ENCODE measurements around the gene BOK.

DNA sequence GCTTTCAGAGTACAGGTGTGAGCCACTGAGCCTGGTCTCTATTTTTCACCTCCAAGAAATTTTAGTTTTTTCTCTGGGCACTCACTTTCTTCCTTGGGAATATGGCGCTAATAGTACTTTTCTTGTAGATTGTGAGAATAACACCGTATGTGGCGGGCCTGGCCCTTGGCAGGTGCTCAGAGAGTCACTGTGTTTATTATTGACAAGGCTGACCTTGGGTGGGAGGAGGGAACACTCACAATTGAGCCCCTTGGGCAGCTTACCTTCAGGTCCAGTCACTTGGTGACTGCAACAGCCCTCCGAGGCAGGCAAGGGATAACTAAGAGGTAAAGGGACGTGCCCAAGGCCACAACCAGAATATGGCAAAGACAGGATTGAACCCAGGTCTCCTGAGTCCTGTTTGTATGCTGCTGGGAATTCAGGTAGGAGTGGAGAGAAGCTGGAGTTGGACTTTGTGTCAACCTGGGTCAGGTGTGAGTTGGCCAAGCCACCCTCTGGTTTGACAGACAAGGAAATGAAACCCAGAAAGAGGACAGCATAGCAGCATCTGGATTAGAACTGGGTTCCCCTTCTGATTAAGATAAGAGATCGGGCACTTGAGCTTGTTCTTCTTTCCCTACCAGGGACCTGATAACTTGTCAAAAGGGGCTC lies 47.3 kb upstream of the BOK start:
- TF ChIP-seq, protein P1, sequence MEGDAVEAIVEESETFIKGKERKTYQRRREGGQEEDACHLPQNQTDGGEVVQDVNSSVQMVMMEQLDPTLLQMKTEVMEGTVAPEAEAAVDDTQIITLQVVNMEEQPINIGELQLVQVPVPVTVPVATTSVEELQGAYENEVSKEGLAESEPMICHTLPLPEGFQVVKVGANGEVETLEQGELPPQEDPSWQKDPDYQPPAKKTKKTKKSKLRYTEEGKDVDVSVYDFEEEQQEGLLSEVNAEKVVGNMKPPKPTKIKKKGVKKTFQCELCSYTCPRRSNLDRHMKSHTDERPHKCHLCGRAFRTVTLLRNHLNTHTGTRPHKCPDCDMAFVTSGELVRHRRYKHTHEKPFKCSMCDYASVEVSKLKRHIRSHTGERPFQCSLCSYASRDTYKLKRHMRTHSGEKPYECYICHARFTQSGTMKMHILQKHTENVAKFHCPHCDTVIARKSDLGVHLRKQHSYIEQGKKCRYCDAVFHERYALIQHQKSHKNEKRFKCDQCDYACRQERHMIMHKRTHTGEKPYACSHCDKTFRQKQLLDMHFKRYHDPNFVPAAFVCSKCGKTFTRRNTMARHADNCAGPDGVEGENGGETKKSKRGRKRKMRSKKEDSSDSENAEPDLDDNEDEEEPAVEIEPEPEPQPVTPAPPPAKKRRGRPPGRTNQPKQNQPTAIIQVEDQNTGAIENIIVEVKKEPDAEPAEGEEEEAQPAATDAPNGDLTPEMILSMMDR (IDR thresholded peaks at IDR 0.05), result no peak
- TF ChIP-seq POLR2A (IDR thresholded peaks at IDR 0.05) (no peak), EP300 (IDR thresholded peaks at IDR 0.05) (no peak)

All from tibial nerve (tissue), 4 donors.